DMS53 treated with DMSO at 0.1 percent for 48 hours (cell line): ENCODE data around the gene CDC42EP3.

Experiments
- DNase-seq: peaks from one replicate; lab custom pipeline; 2025; ENCODE audit not compliant: unreplicated experiment; lab: John Stamatoyannopoulos, UW

The CDC42EP3 gene

DNA sequence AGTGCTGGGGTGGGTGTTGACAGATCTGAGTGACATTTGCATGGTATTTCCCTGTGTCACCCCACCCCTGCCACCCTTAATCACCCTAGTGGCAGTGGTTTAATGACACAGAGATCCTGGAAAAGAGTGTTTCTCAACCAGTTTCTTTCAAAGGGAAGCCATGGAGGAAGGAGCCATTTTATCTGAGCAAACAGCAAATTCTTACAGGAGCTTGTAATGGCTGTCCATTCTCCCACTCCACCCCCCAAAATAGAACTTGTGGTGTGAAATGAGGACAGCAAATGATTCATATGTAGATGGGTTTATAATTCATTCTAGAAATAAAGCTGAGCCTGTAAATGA, 51.5 kb downstream of the CDC42EP3 start:
- no peak for DNase-seq

DNA sequence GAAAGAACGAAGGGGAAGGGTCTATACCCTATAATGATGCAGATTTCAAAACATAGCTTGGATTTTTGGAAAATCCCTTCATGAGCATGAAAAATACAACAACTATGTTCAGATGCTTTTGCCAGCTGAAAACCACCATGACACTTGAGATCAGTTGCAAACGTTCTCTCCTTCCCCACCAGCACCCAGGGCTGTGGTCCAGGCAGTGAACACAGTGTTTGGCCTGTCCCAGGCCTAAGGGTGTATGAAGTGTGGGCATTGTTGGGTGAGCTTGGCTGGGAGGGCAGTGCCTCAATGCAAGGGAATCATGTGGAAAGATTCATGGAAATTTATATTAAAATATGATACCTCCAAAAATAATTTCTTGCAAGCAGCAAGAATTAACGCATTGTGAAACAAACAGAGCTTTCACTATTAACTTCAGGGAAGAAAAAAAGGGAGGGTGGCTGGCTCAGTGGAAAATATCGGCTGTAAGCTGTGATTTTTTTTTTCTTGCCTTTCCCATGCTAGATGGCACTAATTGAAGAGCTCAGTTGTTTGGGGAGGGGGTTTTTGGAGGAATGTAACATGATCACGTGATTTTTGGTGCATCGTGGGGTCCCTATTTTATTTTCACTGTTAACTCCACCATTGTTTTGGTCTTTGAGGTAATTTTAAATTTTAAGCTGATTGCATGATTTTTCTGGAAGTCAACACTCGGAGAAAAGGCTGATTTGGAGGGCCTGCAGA, 52.0 kb downstream of the CDC42EP3 start:
- no peak for DNase-seq

DNA sequence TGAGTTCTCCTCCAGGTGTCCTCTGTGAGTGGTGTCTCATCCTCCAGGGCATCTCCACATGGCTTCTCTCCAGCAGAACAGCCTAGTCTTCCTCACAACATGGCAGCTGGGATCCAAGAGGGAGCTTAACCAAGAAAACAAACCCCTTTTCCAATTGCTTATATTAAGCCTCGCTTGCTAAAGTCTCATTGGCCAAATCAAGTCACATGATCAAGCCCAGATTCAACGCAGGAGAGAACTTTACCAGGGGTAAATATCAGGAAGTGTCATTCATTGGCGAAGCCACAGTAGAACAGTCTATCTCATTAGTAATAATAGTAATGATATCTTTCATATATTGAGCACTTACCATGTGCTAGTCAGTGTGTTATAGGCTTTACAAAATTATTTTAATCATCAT, 53.1 kb downstream of the CDC42EP3 start:
- no peak for DNase-seq

DNA sequence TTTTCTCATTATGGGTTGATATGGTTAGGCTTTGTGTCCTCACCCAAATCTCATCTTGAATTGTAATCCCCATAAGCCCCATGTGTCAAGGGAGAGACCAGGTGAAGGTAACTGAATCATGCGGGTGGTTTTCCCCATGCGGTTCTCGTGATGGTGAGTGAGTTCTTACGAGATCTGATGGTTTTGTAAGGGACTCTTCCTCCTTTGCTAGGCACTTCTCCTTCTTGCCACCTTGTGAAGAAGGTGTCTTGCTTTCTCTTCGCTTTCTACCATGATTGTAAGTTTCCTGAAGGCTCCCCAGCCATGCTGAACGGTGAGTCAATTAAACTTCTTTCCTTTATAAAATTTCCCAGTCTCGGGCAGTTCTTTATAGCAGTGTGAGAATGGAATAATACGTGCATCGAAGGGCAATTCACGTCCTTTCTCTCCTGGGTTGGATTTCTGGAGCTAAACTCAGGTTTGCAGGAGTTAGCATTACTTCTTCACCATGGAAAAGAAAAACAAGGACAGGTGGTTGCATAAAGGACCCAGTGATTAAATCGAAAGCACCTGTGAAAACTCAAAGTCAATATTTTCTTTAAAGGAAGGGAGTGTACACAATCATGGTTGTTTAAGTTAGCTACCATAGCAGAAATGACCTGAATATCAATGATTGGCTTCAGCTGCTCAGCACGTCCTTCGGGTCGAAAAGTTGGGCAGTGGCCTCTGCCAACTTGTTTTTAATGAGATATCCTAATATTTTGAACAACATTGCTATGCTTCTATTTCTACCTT, 54.1 kb downstream of the CDC42EP3 start:
- peak; percentile 78 for DNase-seq

DNA sequence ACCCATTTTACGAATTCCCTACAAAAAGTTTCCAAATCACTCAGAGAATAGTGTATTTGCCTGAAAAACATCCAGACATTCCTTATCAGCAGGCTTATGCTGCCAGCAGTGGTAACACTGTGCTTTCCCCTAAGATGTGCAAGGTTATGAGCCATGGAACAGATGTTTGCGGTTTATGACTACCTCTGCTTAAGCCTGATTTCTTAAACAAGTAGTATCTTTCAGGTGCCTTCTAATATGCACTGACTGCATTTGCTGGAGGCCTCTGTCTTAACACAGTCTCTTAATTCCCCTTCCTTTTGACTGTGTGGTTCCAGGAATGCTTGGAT, 54.8 kb downstream of the CDC42EP3 start:
- DNase-seq: no peak

DNA sequence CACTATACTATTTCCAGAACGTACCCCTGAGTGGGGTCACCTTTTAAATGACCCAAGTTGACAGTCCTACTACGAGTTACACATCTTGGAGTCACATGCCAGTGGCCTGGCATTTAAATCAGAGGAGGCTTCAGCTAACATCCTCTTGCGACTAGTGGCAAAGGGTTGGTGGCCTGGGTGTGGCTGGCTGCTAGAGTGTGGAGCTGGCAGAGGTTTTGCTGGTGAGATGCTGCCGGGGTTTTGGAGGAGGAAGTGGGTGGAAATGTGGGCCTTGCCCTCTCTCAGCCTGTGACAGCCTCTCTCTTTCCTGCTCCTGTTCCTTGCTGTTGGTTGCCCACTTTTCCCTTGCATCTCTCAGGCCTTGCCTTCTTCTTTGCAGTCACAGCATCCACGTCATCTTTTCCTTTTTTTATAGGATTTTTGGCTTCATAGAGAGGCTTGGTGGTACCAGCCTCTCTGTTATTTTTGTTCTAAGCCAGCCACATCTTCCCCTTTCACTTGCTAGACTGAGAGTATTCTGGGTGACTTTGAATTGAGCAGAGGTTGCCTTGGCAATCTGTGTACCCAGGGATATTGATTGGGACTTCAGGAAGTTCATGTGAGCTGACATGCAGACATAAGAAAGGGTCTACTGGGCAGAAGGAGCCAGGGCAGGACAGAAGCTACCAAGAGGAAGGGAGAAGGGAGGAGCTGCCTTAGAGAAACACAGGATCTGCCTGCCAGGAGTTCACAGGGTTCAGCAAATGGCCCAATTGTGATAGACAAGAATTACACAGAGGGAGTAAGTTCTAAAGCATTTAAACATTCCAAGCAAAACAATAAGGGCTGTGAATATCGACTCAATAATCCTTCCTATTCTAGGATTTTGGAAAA, 55.4 kb downstream of the CDC42EP3 start:
- no peak for DNase-seq

DNA sequence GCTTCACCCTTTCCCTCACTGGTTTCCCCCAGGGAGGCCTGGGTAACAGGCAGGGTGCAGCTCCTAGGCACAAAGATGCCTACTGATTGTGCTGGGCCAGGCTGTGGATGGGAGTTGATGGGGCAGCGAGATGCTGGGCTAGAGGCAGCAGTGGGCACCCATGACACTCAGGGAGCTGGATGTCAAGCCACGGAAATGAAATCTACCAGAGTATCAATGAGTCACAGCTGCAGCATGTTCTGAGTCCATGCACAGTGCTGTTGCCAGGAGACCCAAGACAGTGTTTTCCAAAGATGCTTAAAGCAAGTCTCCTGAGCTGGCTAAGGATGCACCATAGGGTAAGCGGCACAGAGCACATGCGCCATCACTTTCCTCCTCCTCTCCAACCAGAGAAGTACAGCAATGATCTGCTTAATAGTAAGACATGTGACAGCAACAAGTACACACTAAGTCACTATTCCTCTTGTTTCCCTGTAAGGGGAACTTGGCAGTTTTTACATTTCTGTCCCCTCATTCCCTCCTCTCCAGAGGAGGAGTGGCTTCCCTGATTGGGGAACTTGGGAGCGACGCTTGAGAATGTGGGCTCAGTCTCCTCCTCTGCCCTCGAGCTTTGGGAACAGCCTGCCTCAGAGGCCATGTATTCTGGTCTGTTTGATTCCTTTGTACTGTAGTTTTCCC, 57.2 kb downstream of the CDC42EP3 start:
- DNase-seq: no peak

DNA sequence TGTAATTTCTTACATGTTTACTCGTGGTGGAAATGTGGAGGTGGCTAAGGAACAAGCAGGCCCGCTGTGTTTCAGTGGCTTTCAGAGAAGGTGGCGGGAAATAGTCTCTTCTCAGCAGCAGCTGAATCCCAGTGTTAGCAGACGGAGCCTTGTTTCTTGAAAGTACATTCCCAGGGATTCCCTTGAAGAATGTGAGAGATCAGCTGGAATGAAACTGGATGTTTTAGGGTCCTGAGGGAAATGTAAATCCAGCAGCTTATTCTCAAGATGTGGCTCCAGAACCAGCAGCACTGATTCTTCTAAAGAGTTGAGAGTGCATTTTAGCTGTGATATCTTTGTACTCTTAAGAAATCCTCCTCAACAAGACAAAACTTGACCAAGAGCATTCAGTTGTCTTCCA, 59.1 kb downstream of the CDC42EP3 start:
- no peak for DNase-seq

DNA sequence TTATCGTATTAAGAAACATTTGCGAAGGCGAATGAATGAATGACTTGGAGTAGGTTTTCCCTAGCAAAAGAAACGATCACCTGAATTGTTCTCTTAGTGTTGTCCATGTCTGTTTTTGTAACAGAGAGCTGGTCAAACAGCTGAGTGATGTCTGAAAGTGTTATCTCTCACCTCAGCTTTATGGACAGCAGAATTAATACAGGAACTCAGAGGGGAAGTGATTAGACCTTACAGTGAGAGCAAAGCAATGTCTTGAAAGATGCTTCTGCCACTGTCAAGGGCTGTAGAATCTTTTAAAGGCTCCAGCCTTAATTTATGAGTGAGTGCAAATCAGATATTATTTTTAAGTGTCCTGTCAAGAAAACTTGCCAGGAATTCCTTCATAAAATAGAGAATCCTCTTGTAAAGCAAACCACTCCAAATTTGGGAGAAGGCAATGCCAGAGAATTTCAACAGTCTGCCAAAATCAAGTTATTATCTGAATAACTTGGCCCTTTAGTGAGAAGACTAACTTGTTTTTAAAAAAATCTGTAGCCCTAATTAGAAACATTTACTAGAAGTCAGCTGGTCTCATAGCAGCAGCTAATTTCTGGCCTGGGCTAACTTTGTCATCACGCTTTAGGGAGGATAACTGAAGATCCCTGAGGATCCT, 60.7 kb downstream of the CDC42EP3 start:
- no peak for DNase-seq

DNA sequence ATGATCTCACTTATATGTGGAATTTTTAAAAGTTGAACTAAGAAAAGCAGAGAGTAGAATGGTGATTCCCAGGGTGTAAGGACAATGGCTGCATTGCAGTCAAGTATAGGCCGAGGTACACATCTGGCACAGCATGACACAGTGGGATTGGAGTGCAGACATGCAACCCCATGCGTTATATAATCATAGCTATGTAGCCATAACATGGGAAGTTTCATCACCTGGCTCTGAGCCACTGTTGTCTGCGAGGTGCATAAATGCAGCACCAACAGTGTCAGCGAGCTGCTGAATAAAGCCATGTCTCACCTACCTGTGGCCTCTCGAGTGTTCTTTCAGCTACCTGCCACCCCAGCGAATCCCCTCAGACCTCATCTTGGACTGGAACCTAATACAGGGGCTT, 61.7 kb downstream of the CDC42EP3 start:
- DNase-seq: no peak

DNA sequence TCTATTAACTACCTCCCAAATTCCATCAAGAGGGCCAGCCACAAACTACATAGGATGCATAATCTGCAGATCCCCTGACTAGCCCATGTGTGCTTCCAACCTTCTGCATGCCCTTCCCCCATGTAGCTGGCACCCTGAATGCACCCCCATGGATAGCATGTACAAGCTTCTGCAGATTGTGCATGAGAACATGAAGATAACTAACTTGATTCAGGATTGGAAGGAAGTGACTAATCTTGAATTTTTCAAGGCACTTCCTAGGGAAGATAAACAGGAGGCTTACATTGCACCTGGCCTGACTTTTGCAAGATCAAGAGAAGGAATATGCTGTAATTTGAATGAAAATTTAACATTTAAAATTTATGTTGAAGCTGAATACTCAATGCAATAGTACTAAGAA, 66.7 kb downstream of the CDC42EP3 start:
- DNase-seq: no peak

DNA sequence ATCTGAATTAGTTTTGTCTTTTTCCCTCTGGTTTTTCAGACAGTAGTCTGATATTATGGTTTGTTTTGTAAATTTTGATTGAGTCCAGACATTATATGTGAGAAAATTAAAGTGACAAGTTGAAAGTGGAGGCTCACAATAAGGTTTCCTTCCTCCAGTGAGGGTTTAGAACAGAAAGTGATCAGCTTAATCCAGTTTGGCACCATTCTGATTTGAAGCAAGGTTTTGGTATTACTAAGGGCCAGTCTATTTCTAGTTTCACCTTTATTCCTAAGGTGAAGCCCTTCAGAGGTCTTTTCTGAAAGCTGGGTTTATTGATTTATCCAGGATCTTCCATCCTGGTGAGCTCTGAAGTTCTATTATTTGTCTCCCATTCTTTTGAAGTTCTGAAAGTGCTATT, 68.7 kb downstream of the CDC42EP3 start:
- no peak for DNase-seq

DNA sequence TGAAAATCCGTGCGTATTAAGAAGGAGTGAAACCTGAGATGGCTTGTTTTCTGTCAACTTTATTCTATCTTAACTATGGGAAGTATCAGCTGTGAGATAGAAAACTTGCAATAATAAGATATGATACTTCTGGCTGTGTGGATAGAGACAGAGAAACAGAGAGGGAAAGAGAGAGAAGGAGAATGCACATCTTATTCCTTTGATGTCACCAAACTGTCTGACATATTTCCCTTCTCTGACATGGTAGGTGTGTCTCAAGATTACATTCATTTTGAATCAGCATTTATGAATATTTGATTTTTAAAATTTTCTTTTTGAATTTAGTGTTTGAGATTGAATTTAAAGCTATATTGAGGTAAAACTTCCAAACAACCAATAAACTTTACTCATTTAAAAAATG, 69.4 kb downstream of the CDC42EP3 start:
- DNase-seq: no peak

DNA sequence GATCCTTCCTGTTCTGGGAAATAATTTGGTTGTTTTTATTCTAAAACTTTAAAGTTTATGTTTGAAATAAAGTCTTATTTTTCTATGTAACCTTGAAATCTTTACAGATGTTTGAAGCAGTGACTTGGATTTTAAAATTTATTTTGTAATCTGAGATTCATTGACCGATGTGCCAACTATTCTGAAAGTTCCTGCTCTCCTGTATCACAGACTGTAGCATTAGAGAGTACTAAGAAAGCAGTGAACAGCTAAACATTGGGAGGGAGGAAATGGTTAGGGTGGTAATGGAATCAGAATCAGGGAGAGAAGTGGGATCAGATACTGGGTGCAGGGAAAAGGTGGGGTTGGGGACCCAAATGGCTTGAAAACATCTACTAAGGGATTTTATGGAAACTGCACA, 69.9 kb downstream of the CDC42EP3 start:
- DNase-seq: no peak

DNA sequence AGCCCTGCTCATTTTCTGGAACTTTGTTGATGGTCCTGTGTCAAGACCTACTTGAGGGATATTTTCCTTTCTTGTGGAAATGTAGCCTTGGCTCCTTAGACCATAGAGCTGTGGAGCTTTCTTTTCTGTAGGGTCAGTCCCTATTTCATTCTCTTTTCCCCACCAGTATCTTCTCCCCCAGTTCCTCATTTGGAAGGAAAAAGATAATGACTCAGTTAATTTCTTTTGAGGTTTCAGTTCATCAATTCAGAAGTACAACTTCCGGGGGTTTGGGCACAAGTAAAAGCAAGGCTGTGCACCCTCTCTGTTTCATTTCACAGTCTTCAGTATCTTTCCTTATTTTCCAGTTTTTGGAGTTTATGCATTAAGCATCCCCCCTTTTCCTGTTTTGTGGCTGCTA, 70.7 kb downstream of the CDC42EP3 start:
- DNase-seq: no peak

DNA sequence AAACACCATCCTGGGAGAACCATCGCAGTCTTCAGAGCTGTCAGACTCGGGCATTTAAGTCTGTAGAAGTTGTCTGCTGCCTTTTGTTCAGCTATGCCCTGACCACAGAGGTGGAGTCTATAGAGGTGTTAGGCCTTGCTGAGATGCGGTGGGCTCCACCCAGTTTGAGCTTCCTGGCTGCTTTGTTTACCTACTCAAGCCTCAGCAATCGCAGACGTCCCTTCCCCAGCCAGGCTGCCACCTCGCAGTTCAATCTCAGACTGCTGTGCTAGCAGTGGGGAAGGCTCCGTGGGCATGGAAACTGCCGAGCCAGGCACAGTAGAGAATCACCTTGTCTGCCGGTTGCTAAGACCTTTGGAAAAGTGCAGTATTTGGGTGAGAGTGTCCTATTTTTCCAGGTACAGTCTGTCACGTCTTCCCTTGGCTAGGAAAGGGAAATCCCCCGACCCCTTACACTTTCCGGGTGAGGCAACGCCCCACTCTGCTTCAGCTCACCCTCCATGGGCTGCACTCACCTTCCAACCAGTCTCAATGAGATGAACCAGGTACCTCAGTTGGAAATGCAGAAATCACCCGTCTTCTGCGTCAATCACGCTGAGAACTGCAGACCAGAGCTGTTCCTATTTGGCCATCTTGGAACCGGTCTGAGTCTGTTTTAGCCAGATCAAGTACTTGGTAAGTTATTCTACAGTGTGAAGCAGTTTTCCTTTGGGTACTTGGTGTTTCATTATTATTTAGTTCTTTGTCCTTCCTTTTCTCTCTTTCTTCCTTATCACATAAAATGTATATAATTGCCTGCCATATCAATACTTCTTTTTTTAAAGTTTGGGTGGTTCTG, 71.5 kb downstream of the CDC42EP3 start:
- DNase-seq: no peak

DNA sequence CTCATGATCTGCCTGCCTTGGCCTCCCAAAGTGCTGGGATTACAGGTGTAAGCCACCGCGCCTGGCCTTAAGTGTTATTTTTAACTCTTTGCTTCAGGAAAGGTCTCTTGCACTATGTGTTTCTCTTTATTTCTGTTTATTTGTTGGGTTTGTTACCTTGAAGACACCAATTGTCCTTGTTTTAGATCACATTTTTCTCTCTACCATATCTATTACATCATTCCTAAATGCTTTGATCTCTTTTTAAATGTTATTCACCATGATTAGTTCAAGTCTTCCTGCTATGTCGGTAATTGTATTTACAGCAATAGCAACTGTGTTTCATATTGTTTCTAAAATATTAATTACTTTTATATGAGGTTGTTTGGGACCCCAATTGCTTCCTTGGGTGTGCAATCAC, 77.7 kb downstream of the CDC42EP3 start:
- no peak for DNase-seq

DNA sequence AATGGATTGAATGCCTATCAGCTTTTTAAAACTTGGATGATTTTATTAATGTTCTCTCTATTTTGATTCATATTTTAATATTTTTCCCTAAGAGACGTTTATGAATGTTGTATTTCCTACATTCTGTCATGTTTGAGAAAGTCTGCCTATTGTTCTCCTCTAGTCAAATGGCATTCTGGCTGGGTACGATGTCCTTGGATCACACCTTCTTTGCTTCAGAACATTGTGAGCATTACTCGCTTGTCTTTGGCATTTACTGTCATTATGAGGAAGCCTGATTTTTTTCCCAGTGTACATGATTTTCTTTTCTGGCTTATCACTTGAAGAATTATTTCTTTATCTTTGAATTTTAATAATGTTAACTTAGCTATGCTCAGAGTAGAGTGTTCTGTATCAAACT, 78.4 kb downstream of the CDC42EP3 start:
- DNase-seq: no peak
